ENCODE results near the gene MXRA7. TPM values are rescaled to one million over a fixed set of nuclear protein-coding genes. Genes with fewer than 3 reads are reported as not detected.

The MXRA7 gene
- total RNA-seq, 1 donor from 2014 or later: 80.6 TPM

GRCh38 chr17:76633628-76634328, 77.0 kb downstream of the MXRA7 start:
- DNase-seq (ENCODE audit: low read depth) (no peak), FAIRE-seq (no peak)
- TF ChIP-seq CTCF (IDR thresholded peaks at IDR 0.05; ENCODE audit: insufficient read depth, low read length, severe bottlenecking): no peak
- Histone ChIP-seq H3K4me3 (ENCODE audit: low read depth, low read length) (no peak overlapping the region), H3K27me3 (ENCODE audit: control insufficient read depth, insufficient read depth, low read length) (no peaks in the 10 kb centered on the region), H3K36me3 (ENCODE audit: control insufficient read depth, insufficient read depth, low read length) (peaks cover 4% of the 10 kb centered on the region)

GRCh38 chr17:76631821-76632565, 78.8 kb downstream of the MXRA7 start:
- Histone ChIP-seq H3K4me3 (ENCODE audit: low read depth, low read length) (no peak overlapping the region), H3K36me3 (ENCODE audit: control insufficient read depth, insufficient read depth, low read length) (peaks cover 6% of the 10 kb centered on the region), H3K27me3 (ENCODE audit: control insufficient read depth, insufficient read depth, low read length) (no peaks in the 10 kb centered on the region)
- peak; percentile 88 for FAIRE-seq
- no peak for TF ChIP-seq CTCF (IDR thresholded peaks at IDR 0.05; ENCODE audit: insufficient read depth, low read length, severe bottlenecking)
- DNase-seq (ENCODE audit: low read depth): peak; percentile 73

- FAIRE-seq (no peak), DNase-seq (ENCODE audit: low read depth) (no peak)
- no peak overlapping the region for H3K4me3 ChIP-seq (ENCODE audit: low read depth, low read length)
- no peak for TF ChIP-seq CTCF (IDR thresholded peaks at IDR 0.05; ENCODE audit: insufficient read depth, low read length, severe bottlenecking)
- no peaks in the 10 kb centered on the region for H3K27me3 ChIP-seq (ENCODE audit: control insufficient read depth, insufficient read depth, low read length)
- H3K36me3 ChIP-seq (ENCODE audit: control insufficient read depth, insufficient read depth, low read length): peaks cover 8% of the 10 kb centered on the region
Measured at GRCh38 chr17:76630151-76630550, 80.6 kb downstream of the MXRA7 start.

Other genes starting within 250 kb of the MXRA7 start
- not detected in 2 replicates for gene AANAT, start 243.4 kb downstream of the MXRA7 start, total RNA-seq
- 9.9 and 10.8 TPM in 2 replicates for gene RHBDF2, start 209.5 kb downstream of the MXRA7 start, total RNA-seq
- gene CYGB, start 173.3 kb downstream of the MXRA7 start, total RNA-seq: 2.1 and 2.3 TPM in 2 replicates
- gene PRCD, start 170.9 kb downstream of the MXRA7 start, total RNA-seq: 0.13 TPM in 1 of 2 replicates, not detected in the other
- gene ST6GALNAC2, start 125.1 kb downstream of the MXRA7 start, total RNA-seq: 38.4 and 64.4 TPM in 2 replicates
- 5.0 and 10.8 TPM in 2 replicates for gene ST6GALNAC1, start 67.2 kb downstream of the MXRA7 start, total RNA-seq
- gene JMJD6, start 15.6 kb upstream of the MXRA7 start, total RNA-seq: 16.6 and 19.5 TPM in 2 replicates
- 18.7 and 22.3 TPM in 2 replicates for gene METTL23, start 15.9 kb upstream of the MXRA7 start, total RNA-seq
- 57.9 and 67.2 TPM in 2 replicates for gene SRSF2, start 26.4 kb upstream of the MXRA7 start, total RNA-seq
- 15.2 and 17.1 TPM in 2 replicates for gene MFSD11, start 27.2 kb upstream of the MXRA7 start, total RNA-seq
- gene MGAT5B, start 157.4 kb upstream of the MXRA7 start, total RNA-seq: under 0.01 TPM in 1 of 2 replicates, not detected in the other

All from bronchial epithelial cell (primary cell).